ENCODE data around the gene KLHL25. TPM values are rescaled to one million over a fixed set of nuclear protein-coding genes. Genes with fewer than 3 reads are reported as not detected.

KLHL25 gene
- total RNA-seq, 1 experiment from 2014 or later = 7.0 TPM

GRCh38 chr15:85825719-85826118 is 31.0 kb upstream of the KLHL25 start:
- ChIA-PET POLR2A (no interaction called here), CTCF (no interaction called here)
- TF ChIP-seq CTCF (IDR thresholded peaks at IDR 0.05) = no peak
- TF ChIP-seq SIN3A (IDR thresholded peaks at IDR 0.05; ENCODE audit: borderline replicate concordance, insufficient read depth, low read depth, low read length) = no peak
- TF ChIP-seq REST (IDR thresholded peaks at IDR 0.05; ENCODE audit: insufficient read depth in 1 of 2, low read depth in 2 of 2, low read length in 1 of 2) = no peak
- TF ChIP-seq POLR2AphosphoS5 (IDR thresholded peaks at IDR 0.05; ENCODE audit: low read depth, low read length) = no peak
- TF ChIP-seq TCF7L2 (IDR thresholded peaks at IDR 0.05; ENCODE audit: low read depth, low read length) = no peak
- DNase-seq (ENCODE audit: low read depth, low spot score) (no peak), ATAC-seq (no peak)
- H3K36me3 ChIP-seq (ENCODE audit: control insufficient read depth, insufficient read depth, low read length) = no peaks in the 10 kb centered on the region
- H3K27me3 ChIP-seq (ENCODE audit: control insufficient read depth, insufficient read depth, low read length) = 0 out of 2 replicates have a peak, but pooled peaks cover 2% of the 10 kb centered on the region
- no peaks in the 10 kb centered on the region for H3K4me1 ChIP-seq (ENCODE audit: control insufficient read depth, insufficient read depth, low read length)
- in situ Hi-C loops (cut with HindIII; ENCODE audit: low pct_unique_long_range_greater_than_20kb, low sequenced_read_pairs) (no loop called here), intact Hi-C loops (cut with micrococcal nuclease; ENCODE audit: unreplicated experiment) (no loop called here)
- H3K4me3 ChIP-seq (ENCODE audit: low read depth in 2 of 2, low read length in 2 of 2) = no peak overlapping the region
- H3K9me3 ChIP-seq (ENCODE audit: control insufficient read depth, insufficient read depth, low read depth, low read length) = no peaks in the 10 kb centered on the region
- H3K27ac ChIP-seq (ENCODE audit: low read length) = no peak overlapping the region
- no TSS peak for BruUV-seq (replicated peaks)

- peaks cover 2% of the 10 kb centered on the region; the same call in 1 of the 2 replicates for H3K27me3 ChIP-seq (ENCODE audit: control insufficient read depth, insufficient read depth, low read length)
- ATAC-seq = no peak; the same call in 1 of the 2 replicates
- POLR2A ChIA-PET = no interaction called here
- intact Hi-C loops (cut with micrococcal nuclease; ENCODE audit: unreplicated experiment) = no loop called here
- H3K36me3 ChIP-seq (ENCODE audit: control insufficient read depth, insufficient read depth, low read length) = no peaks in the 10 kb centered on the region
- TF ChIP-seq TCF7L2 (IDR thresholded peaks at IDR 0.05; ENCODE audit: low read depth, low read length) = no peak
- in situ Hi-C loops (cut with HindIII; ENCODE audit: low pct_unique_long_range_greater_than_20kb, low sequenced_read_pairs) = no loop called here
- H3K4me3 ChIP-seq (ENCODE audit: low read depth in 2 of 2, low read length in 2 of 2) = no peak overlapping the region
- no peak overlapping the region for H3K27ac ChIP-seq (ENCODE audit: low read length)
- no peak for DNase-seq (ENCODE audit: low read depth, low spot score)
- CTCF ChIA-PET = no interaction called here
- BruUV-seq (replicated peaks) = no TSS peak
- H3K9me3 ChIP-seq (ENCODE audit: control insufficient read depth, insufficient read depth, low read depth, low read length) = no peaks in the 10 kb centered on the region
- H3K4me1 ChIP-seq (ENCODE audit: control insufficient read depth, insufficient read depth, low read length) = no peaks in the 10 kb centered on the region
Observed at GRCh38 chr15:85825118-85825517, 30.4 kb upstream of the KLHL25 start.

- Histone ChIP-seq H3K36me3 (ENCODE audit: control insufficient read depth, insufficient read depth, low read length) (no peaks in the 10 kb centered on the region), H3K27ac (ENCODE audit: low read length) (no peak overlapping the region), H3K27me3 (ENCODE audit: control insufficient read depth, insufficient read depth, low read length) (peaks cover 4% of the 10 kb centered on the region; the same call in 1 of the 2 replicates), H3K9me3 (ENCODE audit: control insufficient read depth, insufficient read depth, low read depth, low read length) (no peaks in the 10 kb centered on the region), H3K4me3 (ENCODE audit: low read depth in 2 of 2, low read length in 2 of 2) (no peak overlapping the region), H3K4me1 (ENCODE audit: control insufficient read depth, insufficient read depth, low read length) (no peaks in the 10 kb centered on the region)
- ChIA-PET CTCF (no interaction called here), POLR2A (no interaction called here)
- intact Hi-C loops (cut with micrococcal nuclease; ENCODE audit: unreplicated experiment) = no loop called here
- no TSS peak for BruUV-seq (replicated peaks)
- ATAC-seq (no peak), DNase-seq (ENCODE audit: low read depth, low spot score) (no peak)
- in situ Hi-C loops (cut with HindIII; ENCODE audit: low pct_unique_long_range_greater_than_20kb, low sequenced_read_pairs) = no loop called here
- no peak for TF ChIP-seq CTCF (IDR thresholded peaks at IDR 0.05)
- TF ChIP-seq REST (IDR thresholded peaks at IDR 0.05; ENCODE audit: insufficient read depth in 1 of 2, low read depth in 2 of 2, low read length in 1 of 2) = no peak
- no peak for TF ChIP-seq SIN3A (IDR thresholded peaks at IDR 0.05; ENCODE audit: borderline replicate concordance, insufficient read depth, low read depth, low read length)
- TF ChIP-seq POLR2AphosphoS5 (IDR thresholded peaks at IDR 0.05; ENCODE audit: low read depth, low read length) = no peak
- no peak for TF ChIP-seq TCF7L2 (IDR thresholded peaks at IDR 0.05; ENCODE audit: low read depth, low read length)
Observed at GRCh38 chr15:85821545-85821944, 26.8 kb upstream of the KLHL25 start.
